Measurements from ENCODE around the gene STARD5.
A peak's percentile ranks its signal among the peaks of the same experiment; 100 is the strongest.

The STARD5 gene

DNA sequence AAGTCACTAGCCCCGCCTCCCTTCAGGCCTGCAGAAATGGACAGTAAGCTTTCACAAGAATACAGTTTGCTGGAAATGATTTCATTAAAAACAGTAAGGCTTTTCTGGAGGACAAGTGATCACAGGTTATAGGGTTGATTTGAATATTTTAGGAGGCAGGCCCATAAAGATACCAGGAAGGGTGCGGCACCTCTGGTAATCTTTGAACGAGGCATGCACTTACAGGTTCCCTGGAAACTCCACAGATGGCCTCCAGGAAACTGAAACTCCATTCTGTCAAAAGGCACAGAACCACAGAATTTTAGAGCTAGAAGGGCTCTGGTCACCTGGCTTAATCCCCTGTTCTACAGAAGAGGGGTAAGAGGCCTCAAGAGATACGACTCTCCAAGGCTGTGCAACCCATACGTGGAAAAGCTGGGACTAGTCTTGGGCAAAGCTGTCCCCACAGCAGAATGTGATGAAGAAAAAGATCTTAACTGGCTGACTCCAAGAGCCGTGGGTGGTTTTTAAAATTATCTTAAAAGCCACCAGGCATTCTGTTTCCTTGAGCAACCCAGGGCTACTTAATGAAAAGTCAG, 1.2 kb downstream of the STARD5 start:
- peak; percentile 74 for DNase-seq (ENCODE audit: low read depth)
- H3K4me3 ChIP-seq (ENCODE audit: low read length) = peak overlapping the region; percentile 89
- TF ChIP-seq, protein P1, sequence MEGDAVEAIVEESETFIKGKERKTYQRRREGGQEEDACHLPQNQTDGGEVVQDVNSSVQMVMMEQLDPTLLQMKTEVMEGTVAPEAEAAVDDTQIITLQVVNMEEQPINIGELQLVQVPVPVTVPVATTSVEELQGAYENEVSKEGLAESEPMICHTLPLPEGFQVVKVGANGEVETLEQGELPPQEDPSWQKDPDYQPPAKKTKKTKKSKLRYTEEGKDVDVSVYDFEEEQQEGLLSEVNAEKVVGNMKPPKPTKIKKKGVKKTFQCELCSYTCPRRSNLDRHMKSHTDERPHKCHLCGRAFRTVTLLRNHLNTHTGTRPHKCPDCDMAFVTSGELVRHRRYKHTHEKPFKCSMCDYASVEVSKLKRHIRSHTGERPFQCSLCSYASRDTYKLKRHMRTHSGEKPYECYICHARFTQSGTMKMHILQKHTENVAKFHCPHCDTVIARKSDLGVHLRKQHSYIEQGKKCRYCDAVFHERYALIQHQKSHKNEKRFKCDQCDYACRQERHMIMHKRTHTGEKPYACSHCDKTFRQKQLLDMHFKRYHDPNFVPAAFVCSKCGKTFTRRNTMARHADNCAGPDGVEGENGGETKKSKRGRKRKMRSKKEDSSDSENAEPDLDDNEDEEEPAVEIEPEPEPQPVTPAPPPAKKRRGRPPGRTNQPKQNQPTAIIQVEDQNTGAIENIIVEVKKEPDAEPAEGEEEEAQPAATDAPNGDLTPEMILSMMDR (IDR thresholded peaks at IDR 0.05; ENCODE audit: insufficient read depth, low read depth, low read length, missing control alignments) = no peak

DNA sequence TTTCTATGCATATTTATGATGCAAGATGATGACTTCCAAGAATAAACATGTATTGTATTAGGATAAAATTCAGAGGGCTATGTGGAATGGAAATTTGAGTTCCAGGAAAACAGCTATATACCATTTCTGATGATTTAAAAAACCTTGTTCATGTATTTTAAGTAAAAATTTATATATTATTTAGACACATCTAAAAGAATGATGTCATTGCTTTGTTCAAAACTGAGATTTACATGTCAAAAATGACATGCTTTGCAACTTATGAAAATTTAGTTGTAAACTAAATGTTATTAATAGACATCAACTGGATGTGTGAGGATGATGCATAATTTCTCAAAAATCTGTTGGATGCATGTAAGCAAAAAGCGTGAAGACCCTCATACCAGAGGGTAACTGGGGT, 2.3 kb downstream of the STARD5 start:
- TF ChIP-seq, protein P1 (IDR thresholded peaks at IDR 0.05; ENCODE audit: insufficient read depth, low read depth, low read length, missing control alignments) = no peak
- no peak for DNase-seq (ENCODE audit: low read depth)
- no peak overlapping the region for H3K4me3 ChIP-seq (ENCODE audit: low read length)

DNA sequence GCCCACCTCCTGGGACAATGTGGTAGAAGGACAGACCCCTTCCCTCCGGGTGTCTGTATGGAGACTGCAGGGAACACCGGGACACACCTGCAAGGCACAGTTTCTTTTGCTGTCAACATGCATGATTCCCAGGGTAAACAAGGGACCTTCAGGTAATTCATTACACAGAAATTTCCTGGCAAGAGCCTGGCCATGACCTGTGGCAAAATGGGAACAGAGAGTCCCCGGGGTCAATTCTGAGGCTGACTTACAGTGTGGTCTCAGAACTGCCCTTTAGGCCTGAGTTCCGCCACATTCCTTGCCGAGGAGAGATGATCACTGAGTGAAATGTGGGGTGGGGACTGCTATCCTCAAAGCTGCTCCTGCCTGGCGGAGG, 6.3 kb downstream of the STARD5 start:
- DNase-seq (ENCODE audit: low read depth) = no peak
- no peak overlapping the region for H3K4me3 ChIP-seq (ENCODE audit: low read length)
- TF ChIP-seq, protein P1 (IDR thresholded peaks at IDR 0.05; ENCODE audit: insufficient read depth, low read depth, low read length, missing control alignments) = no peak

DNA sequence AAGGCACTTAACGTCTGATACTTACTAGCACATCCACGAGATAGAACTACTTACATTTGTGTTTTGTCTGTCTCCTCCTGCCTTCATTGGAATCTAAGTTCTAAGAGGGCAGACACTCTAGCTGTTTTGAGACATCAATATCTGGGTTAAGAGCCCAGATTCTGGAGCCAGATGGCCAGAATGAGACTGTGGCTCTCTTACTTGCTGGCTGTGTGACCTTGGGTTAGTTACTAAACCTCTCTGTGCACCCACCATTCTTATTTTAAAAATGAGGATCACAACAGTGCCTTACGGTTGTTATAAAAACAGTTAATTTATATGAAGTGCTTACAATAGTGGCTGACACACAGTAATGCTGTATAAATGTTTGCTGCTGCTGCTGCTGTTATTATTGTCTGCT, 7.7 kb downstream of the STARD5 start:
- no peak overlapping the region for H3K4me3 ChIP-seq (ENCODE audit: low read length)
- no peak for DNase-seq (ENCODE audit: low read depth)
- TF ChIP-seq, protein P1 (IDR thresholded peaks at IDR 0.05; ENCODE audit: insufficient read depth, low read depth, low read length, missing control alignments) = no peak

DNA sequence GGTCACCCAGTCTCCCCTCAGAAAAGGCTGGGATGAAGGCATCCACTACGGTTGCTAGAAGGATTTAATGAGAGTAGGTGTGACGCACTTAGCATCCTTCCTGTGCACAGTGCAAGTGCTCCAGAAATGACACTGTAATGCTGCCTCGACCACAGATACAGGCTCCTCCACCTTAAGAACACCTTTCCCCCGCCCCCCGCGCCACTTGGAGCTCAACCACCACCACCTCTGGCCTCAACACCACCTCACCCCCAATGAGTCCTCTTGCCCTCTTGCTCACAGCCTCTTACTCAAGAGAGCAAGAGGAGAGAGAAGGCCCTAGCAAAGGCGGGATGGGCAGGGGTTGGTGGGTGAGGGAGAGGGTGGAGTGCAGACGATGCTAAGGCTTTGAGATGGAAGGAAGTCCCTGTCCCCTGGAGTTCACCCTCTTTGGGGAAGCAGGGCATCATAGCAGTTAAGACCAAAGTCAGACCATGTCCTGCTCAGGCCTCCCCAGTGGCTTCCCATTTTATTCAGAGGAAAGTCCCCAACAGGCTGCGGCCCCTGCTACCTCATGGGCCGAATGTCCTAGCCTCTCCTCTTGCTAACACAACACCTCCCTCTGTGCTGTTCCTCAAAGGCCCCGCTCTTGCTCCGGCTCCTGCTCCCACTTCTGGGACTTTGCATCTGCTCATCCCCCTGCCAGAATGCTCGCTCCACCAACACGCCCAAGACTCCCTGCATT, 8.3 kb downstream of the STARD5 start:
- DNase-seq (ENCODE audit: low read depth) = no peak
- no peak overlapping the region for H3K4me3 ChIP-seq (ENCODE audit: low read length)
- TF ChIP-seq, protein P1 (IDR thresholded peaks at IDR 0.05; ENCODE audit: insufficient read depth, low read depth, low read length, missing control alignments) = no peak

DNA sequence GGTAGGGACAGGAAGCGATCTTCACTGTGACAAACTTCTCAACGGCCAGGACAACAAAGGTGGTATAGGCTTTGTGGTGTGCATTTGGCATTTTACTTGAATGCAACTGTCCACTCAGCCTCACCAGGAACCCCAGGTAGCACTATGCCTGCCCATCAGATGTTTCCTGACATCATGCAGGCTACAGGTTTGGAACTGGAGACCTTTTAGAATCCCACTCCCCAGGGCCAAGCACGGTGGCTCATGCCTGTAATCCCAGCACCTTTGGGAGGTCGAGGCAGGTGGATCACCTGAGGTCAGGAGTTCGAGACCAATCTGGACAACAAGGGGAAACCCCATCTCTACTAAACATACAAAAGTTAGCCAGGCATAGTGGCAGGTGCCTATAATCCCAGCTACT, 9.6 kb downstream of the STARD5 start:
- no peak overlapping the region for H3K4me3 ChIP-seq (ENCODE audit: low read length)
- TF ChIP-seq, protein P1 (IDR thresholded peaks at IDR 0.05; ENCODE audit: insufficient read depth, low read depth, low read length, missing control alignments) = no peak
- no peak for DNase-seq (ENCODE audit: low read depth)

DNA sequence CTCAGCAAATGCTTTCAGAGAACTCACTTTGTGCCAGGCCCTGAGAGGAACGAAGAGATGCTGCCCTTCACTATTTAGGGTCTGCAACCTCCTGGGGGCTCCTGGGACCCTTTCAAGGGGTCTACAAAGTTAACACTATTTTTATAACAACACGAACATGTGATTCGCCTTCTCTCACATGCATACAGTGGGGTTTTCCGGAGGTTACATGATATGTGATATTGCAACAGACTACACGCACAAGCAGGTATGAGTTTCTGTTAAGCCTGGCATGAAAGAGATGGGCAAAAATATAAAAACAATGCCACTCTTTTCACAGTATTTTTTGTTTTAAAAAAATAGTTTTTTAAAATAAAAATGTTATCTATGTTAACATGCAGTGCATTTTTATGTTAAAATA, 10.3 kb downstream of the STARD5 start:
- H3K4me3 ChIP-seq (ENCODE audit: low read length) = no peak overlapping the region
- TF ChIP-seq, protein P1 (IDR thresholded peaks at IDR 0.05; ENCODE audit: insufficient read depth, low read depth, low read length, missing control alignments) = no peak
- DNase-seq (ENCODE audit: low read depth) = peak; percentile 78
